Measurements from ENCODE around the gene COL25A1.

COL25A1 gene

DNA sequence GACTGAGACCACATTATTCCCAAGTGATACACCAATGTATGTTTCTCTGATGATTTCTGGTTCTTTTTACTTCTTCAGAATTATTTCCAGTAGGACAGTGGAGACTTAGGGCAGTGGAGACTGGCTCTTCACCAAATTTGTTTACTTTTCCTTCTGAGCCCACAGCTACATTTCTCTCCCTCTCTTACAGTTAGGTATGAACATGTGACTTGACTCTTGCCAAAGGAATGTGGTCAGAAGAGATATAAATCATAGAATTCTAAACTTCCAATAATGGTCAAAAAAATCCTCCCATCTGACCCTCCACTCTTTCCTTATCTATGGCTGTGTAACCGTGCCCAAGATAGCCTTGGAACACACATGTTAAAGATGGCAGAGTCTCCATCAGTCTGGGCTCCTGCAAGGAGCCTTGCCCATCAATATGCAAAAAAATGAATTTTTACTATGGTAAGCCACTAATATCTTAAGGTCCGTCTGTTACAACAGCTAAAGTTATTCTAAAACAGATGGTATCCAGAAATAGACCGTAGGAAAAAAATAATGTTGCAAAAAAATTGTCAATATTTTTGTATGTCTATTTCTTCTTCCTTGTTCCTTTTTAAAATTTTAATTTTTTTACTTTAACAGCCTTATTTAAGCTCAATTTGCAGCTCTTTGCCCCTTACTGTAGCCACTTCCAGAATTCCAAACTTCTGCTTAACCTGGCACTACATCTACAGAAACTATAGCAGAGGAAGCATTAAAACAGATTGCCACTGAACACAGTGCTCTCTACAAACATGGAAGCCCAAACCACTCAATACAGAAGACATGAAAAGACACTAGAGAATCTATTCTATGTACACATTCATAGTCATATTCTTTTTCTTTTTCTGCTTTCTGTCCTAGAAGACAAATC lies 260.7 kb downstream of the COL25A1 start:
- Histone ChIP-seq H3K27ac (ENCODE audit: low read depth, low read length) (no peak overlapping the region), H3K27me3 (ENCODE audit: control insufficient read depth in 5 of 5, insufficient read depth in 4 of 5, low read length in 5 of 5) (no peaks in the 10 kb centered on the region), H3K9ac (ENCODE audit: low read length in 5 of 5) (no peak overlapping the region), H3K9me3 (ENCODE audit: control insufficient read depth in 5 of 5, low read length in 5 of 5) (no peaks in the 10 kb centered on the region), H3K4me1 (ENCODE audit: control insufficient read depth in 5 of 5, insufficient read depth in 5 of 5, low read length in 5 of 5) (peaks cover 0 to 15% (median 7%) of the 10 kb centered on the region in 5 donors), H3K36me3 (ENCODE audit: control insufficient read depth in 5 of 5, insufficient read depth in 5 of 5, low read length in 5 of 5) (no peaks in the 10 kb centered on the region), H3K4me3 (ENCODE audit: low read depth in 1 of 5, low read length in 5 of 5) (no peak overlapping the region)

DNA sequence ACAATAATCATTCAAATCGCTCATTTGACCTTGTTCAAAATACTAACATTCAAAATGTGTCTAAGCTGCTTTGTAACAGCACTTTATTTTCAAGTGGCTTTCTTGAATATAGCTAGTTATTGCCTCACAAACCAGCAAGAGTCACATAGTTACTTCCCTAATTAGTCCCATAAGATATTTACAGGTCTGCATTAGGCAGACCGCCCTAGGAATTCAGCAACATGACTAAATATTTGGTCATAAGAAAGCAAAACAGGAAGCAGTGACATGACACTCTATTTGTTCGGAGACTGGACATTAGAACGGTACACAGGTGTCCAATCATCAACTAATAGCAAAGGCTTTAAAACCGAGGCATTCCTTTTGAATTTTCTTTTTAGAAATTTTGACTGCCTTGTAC lies 262.0 kb downstream of the COL25A1 start:
- Histone ChIP-seq H3K27me3 (ENCODE audit: control insufficient read depth in 5 of 5, insufficient read depth in 4 of 5, low read length in 5 of 5) (no peaks in the 10 kb centered on the region), H3K4me3 (ENCODE audit: low read depth in 1 of 5, low read length in 5 of 5) (no peak overlapping the region), H3K4me1 (ENCODE audit: control insufficient read depth in 5 of 5, insufficient read depth in 5 of 5, low read length in 5 of 5) (peaks cover 0 to 6% (median 3%) of the 10 kb centered on the region in 5 donors), H3K9me3 (ENCODE audit: control insufficient read depth in 5 of 5, low read length in 5 of 5) (no peaks in the 10 kb centered on the region), H3K36me3 (ENCODE audit: control insufficient read depth in 5 of 5, insufficient read depth in 5 of 5, low read length in 5 of 5) (no peaks in the 10 kb centered on the region), H3K27ac (ENCODE audit: low read depth, low read length) (no peak overlapping the region), H3K9ac (ENCODE audit: low read length in 5 of 5) (no peak overlapping the region)

DNA sequence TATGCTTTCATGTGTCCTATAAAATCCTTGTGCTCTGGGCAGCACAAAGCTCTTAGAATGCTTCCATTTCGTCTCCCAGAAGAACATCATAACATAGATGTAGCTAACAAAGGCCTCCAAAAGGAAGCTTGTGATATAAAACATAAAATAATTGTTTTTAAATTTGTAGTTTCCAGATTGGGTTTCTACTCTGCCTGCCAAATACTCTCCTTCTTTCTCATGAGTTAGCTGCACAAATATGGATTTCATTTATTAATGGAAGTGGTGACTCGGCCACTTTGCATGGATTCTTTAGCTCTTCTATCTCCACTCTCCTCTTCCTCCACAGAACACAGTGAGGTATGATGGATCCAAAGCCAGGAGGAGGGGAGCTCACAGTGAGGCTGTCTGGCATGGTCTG lies 265.4 kb downstream of the COL25A1 start:
- Histone ChIP-seq H3K27me3 (ENCODE audit: control insufficient read depth in 5 of 5, insufficient read depth in 4 of 5, low read length in 5 of 5) (no peaks in the 10 kb centered on the region), H3K36me3 (ENCODE audit: control insufficient read depth in 5 of 5, insufficient read depth in 5 of 5, low read length in 5 of 5) (no peaks in the 10 kb centered on the region), H3K27ac (ENCODE audit: low read depth, low read length) (no peak overlapping the region), H3K4me1 (ENCODE audit: control insufficient read depth in 5 of 5, insufficient read depth in 5 of 5, low read length in 5 of 5) (peaks cover 0 to 4% (median 0%) of the 10 kb centered on the region in 5 donors), H3K4me3 (ENCODE audit: low read depth in 1 of 5, low read length in 5 of 5) (no peak overlapping the region), H3K9ac (ENCODE audit: low read length in 5 of 5) (no peak overlapping the region), H3K9me3 (ENCODE audit: control insufficient read depth in 5 of 5, low read length in 5 of 5) (no peaks in the 10 kb centered on the region)

- H3K9me3 ChIP-seq (ENCODE audit: control insufficient read depth in 5 of 5, low read length in 5 of 5) = no peaks in the 10 kb centered on the region
Measured at GRCh38 chr4:109033993-109034392, 268.5 kb downstream of the COL25A1 start.

DNA sequence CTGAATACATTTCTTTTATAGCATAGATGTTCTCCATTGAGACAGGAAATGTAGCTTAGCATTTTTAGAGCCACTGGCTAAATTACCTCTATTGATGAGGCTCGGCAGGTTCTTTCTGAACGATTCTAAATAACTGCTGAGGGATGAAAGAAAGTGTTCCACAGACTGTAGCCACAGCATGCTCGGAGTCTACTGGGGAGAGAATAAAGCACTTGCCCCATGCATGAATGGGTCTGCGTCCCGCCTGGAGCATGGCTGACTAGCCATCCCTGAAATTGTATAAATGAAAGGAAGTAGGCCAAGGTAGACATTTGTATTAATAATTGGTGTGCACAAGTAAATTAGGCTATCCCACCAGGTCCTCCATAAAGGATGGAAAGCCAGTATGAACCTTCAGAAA lies 269.8 kb downstream of the COL25A1 start:
- Histone ChIP-seq H3K4me3 (ENCODE audit: low read depth in 1 of 5, low read length in 5 of 5) (no peak overlapping the region), H3K27ac (ENCODE audit: low read depth, low read length) (no peak overlapping the region), H3K9me3 (ENCODE audit: control insufficient read depth in 5 of 5, low read length in 5 of 5) (no peaks in the 10 kb centered on the region), H3K4me1 (ENCODE audit: control insufficient read depth in 5 of 5, insufficient read depth in 5 of 5, low read length in 5 of 5) (peaks cover 0 to 4% (median 0%) of the 10 kb centered on the region in 5 donors), H3K27me3 (ENCODE audit: control insufficient read depth in 5 of 5, insufficient read depth in 4 of 5, low read length in 5 of 5) (no peaks in the 10 kb centered on the region), H3K36me3 (ENCODE audit: control insufficient read depth in 5 of 5, insufficient read depth in 5 of 5, low read length in 5 of 5) (no peaks in the 10 kb centered on the region), H3K9ac (ENCODE audit: low read length in 5 of 5) (no peak overlapping the region)

More at GRCh38 chr4:109033993-109034392, 268.5 kb downstream of the COL25A1 start:
- Histone ChIP-seq H3K27ac (ENCODE audit: low read depth, low read length) (no peak overlapping the region), H3K36me3 (ENCODE audit: control insufficient read depth in 5 of 5, insufficient read depth in 5 of 5, low read length in 5 of 5) (no peaks in the 10 kb centered on the region), H3K9ac (ENCODE audit: low read length in 5 of 5) (no peak overlapping the region), H3K27me3 (ENCODE audit: control insufficient read depth in 5 of 5, insufficient read depth in 4 of 5, low read length in 5 of 5) (no peaks in the 10 kb centered on the region), H3K4me3 (ENCODE audit: low read depth in 1 of 5, low read length in 5 of 5) (no peak overlapping the region), H3K4me1 (ENCODE audit: control insufficient read depth in 5 of 5, insufficient read depth in 5 of 5, low read length in 5 of 5) (peaks cover 0 to 4% (median 0%) of the 10 kb centered on the region in 5 donors)

- Histone ChIP-seq H3K4me1 (ENCODE audit: control insufficient read depth in 5 of 5, insufficient read depth in 5 of 5, low read length in 5 of 5) (no peaks in the 10 kb centered on the region), H3K4me3 (ENCODE audit: low read depth in 1 of 5, low read length in 5 of 5) (no peak overlapping the region), H3K27me3 (ENCODE audit: control insufficient read depth in 5 of 5, insufficient read depth in 4 of 5, low read length in 5 of 5) (no peaks in the 10 kb centered on the region), H3K9ac (ENCODE audit: low read length in 5 of 5) (no peak overlapping the region), H3K9me3 (ENCODE audit: control insufficient read depth in 5 of 5, low read length in 5 of 5) (no peaks in the 10 kb centered on the region), H3K36me3 (ENCODE audit: control insufficient read depth in 5 of 5, insufficient read depth in 5 of 5, low read length in 5 of 5) (no peaks in the 10 kb centered on the region), H3K27ac (ENCODE audit: low read depth, low read length) (no peak overlapping the region)
Measured at GRCh38 chr4:109029987-109030386, 272.5 kb downstream of the COL25A1 start.

GRCh38 chr4:109027016-109027500 lies 275.4 kb downstream of the COL25A1 start:
- Histone ChIP-seq H3K9ac (ENCODE audit: low read length in 5 of 5) (no peak overlapping the region), H3K36me3 (ENCODE audit: control insufficient read depth in 5 of 5, insufficient read depth in 5 of 5, low read length in 5 of 5) (no peaks in the 10 kb centered on the region), H3K27ac (ENCODE audit: low read depth, low read length) (no peak overlapping the region), H3K4me1 (ENCODE audit: control insufficient read depth in 5 of 5, insufficient read depth in 5 of 5, low read length in 5 of 5) (no peaks in the 10 kb centered on the region), H3K27me3 (ENCODE audit: control insufficient read depth in 5 of 5, insufficient read depth in 4 of 5, low read length in 5 of 5) (no peaks in the 10 kb centered on the region), H3K9me3 (ENCODE audit: control insufficient read depth in 5 of 5, low read length in 5 of 5) (peaks cover 0 to 6% (median 0%) of the 10 kb centered on the region in 5 donors), H3K4me3 (ENCODE audit: low read depth in 1 of 5, low read length in 5 of 5) (no peak overlapping the region)

- no peaks in the 10 kb centered on the region for H3K36me3 ChIP-seq (ENCODE audit: control insufficient read depth in 5 of 5, insufficient read depth in 5 of 5, low read length in 5 of 5)
- H3K4me3 ChIP-seq (ENCODE audit: low read depth in 1 of 5, low read length in 5 of 5) = no peak overlapping the region
- peaks cover 0 to 7% (median 0%) of the 10 kb centered on the region in 5 donors for H3K9me3 ChIP-seq (ENCODE audit: control insufficient read depth in 5 of 5, low read length in 5 of 5)
- H3K27ac ChIP-seq (ENCODE audit: low read depth, low read length) = no peak overlapping the region
- no peaks in the 10 kb centered on the region for H3K27me3 ChIP-seq (ENCODE audit: control insufficient read depth in 5 of 5, insufficient read depth in 4 of 5, low read length in 5 of 5)
- H3K4me1 ChIP-seq (ENCODE audit: control insufficient read depth in 5 of 5, insufficient read depth in 5 of 5, low read length in 5 of 5) = no peaks in the 10 kb centered on the region
- H3K9ac ChIP-seq (ENCODE audit: low read length in 5 of 5) = no peak overlapping the region
Measured at GRCh38 chr4:109026588-109026987, 275.9 kb downstream of the COL25A1 start.

DNA sequence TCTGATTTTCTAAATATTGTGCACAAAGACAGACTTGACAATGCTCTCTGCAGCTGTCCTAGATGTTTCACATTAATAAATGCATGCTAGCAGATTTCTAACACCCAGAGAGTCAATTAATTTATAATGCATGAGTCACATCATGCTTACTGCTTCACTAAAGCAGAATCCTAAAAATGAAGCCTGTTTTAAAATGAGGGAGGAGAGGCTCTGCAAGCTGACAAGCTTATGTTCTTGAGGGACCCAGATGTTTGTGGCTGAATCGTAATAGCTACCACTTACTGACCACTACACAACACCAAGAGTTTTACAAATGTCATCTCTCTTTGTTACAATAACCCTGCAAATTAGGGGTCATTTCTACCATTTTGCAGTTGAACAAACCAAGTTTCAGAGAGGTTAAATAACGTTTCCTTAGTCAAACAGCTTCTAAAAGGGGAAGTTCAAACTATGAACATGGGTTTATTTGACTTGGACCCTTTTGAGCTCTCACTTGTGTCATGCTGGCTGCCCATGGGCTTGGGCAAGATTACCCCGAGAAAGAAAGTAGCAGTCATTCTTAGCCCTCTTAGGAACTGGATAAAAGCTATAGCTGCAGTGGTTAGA lies 276.9 kb downstream of the COL25A1 start:
- no peak overlapping the region for H3K27ac ChIP-seq (ENCODE audit: low read depth, low read length)
- H3K4me1 ChIP-seq (ENCODE audit: control insufficient read depth in 5 of 5, insufficient read depth in 5 of 5, low read length in 5 of 5) = no peaks in the 10 kb centered on the region
- peaks cover 0 to 7% (median 0%) of the 10 kb centered on the region in 5 donors for H3K9me3 ChIP-seq (ENCODE audit: control insufficient read depth in 5 of 5, low read length in 5 of 5)
- no peak overlapping the region for H3K9ac ChIP-seq (ENCODE audit: low read length in 5 of 5)
- H3K36me3 ChIP-seq (ENCODE audit: control insufficient read depth in 5 of 5, insufficient read depth in 5 of 5, low read length in 5 of 5) = no peaks in the 10 kb centered on the region
- H3K4me3 ChIP-seq (ENCODE audit: low read depth in 1 of 5, low read length in 5 of 5) = no peak overlapping the region
- H3K27me3 ChIP-seq (ENCODE audit: control insufficient read depth in 5 of 5, insufficient read depth in 4 of 5, low read length in 5 of 5) = no peaks in the 10 kb centered on the region

- Histone ChIP-seq H3K4me1 (ENCODE audit: control insufficient read depth in 5 of 5, insufficient read depth in 5 of 5, low read length in 5 of 5) (no peaks in the 10 kb centered on the region), H3K4me3 (ENCODE audit: low read depth in 1 of 5, low read length in 5 of 5) (no peak overlapping the region), H3K36me3 (ENCODE audit: control insufficient read depth in 5 of 5, insufficient read depth in 5 of 5, low read length in 5 of 5) (no peaks in the 10 kb centered on the region), H3K9me3 (ENCODE audit: control insufficient read depth in 5 of 5, low read length in 5 of 5) (peaks cover 0 to 7% (median 0%) of the 10 kb centered on the region in 5 donors), H3K27me3 (ENCODE audit: control insufficient read depth in 5 of 5, insufficient read depth in 4 of 5, low read length in 5 of 5) (no peaks in the 10 kb centered on the region), H3K27ac (ENCODE audit: low read depth, low read length) (no peak overlapping the region), H3K9ac (ENCODE audit: low read length in 5 of 5) (no peak overlapping the region)
Measured at GRCh38 chr4:109022961-109023360, 279.5 kb downstream of the COL25A1 start.

Data from subcutaneous abdominal adipose tissue (tissue), 5 donors.